Measurements from ENCODE around the gene HNF1A.

Gene HNF1A

GRCh38 chr12:120989687-120990086, 11.3 kb downstream of the HNF1A start:
- no peak for FAIRE-seq

GRCh38 chr12:120990487-120991055, 12.2 kb downstream of the HNF1A start:
- no peak for FAIRE-seq

DNA sequence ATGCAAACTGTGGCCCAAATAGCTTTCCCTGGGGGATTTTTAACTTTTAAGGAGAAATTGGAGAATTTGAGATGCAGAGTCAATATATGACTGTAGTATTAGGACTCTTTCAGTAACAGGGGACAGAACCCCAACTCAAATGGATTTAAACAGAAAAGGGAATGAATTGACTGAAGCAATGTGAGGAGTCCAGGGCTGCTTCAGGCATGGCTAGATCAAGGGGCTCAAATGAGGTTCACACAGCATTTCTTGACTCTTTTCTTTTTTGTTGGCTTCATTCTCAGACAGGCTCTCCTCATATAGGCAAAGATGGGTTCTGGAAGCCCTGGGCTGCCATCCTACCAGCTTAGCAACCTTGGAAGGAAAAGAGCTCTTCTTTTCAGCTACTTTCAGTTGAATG, 13.6 kb downstream of the HNF1A start:
- FAIRE-seq, result no peak

GRCh38 chr12:120992989-120993388, 14.6 kb downstream of the HNF1A start:
- no peak for FAIRE-seq

GRCh38 chr12:120993496-120993895, 15.2 kb downstream of the HNF1A start:
- no peak for FAIRE-seq

DNA sequence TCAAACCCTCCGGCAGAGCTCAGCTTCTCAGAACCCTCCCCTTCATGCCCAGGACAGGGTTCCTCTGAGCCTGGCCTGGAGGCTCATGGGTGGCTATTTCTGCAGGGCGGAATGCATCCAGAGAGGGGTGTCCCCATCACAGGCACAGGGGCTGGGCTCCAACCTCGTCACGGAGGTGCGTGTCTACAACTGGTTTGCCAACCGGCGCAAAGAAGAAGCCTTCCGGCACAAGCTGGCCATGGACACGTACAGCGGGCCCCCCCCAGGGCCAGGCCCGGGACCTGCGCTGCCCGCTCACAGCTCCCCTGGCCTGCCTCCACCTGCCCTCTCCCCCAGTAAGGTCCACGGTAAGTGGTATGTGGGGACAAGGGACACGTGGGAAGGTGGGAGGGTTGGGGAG, 15.7 kb downstream of the HNF1A start:
- no peak for FAIRE-seq

- no peak for FAIRE-seq
Measured at GRCh38 chr12:120994589-120995337, 16.4 kb downstream of the HNF1A start.

- FAIRE-seq, result no peak
Measured at GRCh38 chr12:120996133-120996746, 17.9 kb downstream of the HNF1A start.

DNA sequence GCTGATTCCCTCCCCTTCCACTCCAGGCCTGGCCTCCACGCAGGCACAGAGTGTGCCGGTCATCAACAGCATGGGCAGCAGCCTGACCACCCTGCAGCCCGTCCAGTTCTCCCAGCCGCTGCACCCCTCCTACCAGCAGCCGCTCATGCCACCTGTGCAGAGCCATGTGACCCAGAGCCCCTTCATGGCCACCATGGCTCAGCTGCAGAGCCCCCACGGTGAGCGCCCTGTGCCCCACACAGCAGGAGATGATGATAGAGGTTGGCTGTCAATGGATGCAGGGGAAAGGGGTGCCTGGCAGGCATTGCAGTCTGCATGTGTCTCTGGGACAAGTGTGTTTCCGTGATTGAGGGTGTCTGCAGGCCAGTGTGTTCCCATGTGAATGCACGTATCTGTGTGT, 19.1 kb downstream of the HNF1A start:
- FAIRE-seq, result no peak

DNA sequence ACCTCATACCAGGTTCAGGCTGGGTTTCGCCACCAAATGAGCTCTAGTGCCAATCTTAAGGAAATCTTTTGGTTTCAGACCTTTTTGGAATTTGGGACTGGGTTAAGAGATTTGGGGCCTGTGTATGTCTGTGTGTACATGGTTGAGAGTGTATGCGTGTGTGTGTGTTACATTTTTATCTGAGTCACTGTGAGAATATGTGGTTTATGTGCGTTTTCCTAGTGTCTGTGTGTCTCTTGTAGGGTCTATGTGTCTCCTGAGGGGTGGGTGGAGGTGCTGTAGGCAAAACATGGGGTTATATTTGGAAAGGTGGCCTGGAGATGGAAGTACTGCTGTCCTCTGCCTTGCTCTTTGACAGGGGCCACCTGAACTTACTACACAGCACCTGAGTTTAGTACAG, 20.1 kb downstream of the HNF1A start:
- FAIRE-seq, result no peak

DNA sequence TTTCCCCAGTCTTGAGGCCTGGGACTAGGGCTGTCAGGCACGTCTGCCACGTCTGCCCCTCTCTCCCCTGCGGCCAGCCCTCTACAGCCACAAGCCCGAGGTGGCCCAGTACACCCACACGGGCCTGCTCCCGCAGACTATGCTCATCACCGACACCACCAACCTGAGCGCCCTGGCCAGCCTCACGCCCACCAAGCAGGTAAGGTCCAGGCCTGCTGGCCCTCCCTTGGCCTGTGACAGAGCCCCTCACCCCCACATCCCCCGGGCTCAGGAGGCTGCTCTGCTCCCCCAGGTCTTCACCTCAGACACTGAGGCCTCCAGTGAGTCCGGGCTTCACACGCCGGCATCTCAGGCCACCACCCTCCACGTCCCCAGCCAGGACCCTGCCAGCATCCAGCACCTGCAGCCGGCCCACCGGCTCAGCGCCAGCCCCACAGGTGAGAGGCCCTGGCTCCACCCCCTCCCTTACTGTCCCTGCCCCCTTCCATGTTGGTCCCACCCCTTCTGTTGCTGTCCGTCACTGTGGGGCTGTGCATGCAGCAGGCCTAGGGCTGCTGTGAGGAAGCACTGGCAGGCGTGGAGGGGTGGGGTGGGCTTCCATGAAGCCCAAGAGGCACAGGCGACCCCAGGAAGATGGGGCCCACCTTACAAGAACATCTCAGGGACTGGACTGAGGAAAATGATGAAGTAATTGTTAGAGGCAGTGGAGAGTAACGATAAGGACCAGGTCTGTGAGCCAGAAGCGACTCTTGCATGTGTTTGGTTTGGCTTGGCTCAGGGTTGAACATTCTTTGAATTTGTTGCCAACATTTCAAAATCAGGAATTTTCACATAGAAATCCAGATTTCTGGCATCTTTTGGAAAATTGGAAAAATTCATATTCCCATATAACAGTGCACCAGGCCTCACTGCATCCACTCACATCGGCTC, 21.1 kb downstream of the HNF1A start:
- FAIRE-seq, result no peak

DNA sequence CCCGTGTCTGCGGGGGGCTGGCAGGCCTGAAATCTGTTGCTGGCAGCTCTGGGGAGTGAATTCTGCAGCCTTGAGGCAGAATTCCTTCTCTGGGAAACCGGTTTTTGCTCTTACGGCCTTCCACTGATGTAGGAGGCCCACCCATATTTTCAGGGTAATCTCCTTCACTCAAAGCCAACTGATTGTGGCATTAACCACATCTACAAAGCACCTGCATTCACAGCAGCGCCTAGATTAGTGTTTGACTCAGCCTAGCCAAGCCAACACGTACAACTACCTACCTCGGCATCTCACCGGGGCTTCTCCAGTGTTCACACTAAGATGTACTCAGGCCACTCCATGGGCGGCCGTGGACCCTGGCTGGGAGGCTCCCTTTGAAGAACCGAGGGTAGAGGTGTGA, 22.2 kb downstream of the HNF1A start:
- FAIRE-seq, result no peak

- no peak for FAIRE-seq
Measured at GRCh38 chr12:121001060-121001459, 22.7 kb downstream of the HNF1A start.

DNA sequence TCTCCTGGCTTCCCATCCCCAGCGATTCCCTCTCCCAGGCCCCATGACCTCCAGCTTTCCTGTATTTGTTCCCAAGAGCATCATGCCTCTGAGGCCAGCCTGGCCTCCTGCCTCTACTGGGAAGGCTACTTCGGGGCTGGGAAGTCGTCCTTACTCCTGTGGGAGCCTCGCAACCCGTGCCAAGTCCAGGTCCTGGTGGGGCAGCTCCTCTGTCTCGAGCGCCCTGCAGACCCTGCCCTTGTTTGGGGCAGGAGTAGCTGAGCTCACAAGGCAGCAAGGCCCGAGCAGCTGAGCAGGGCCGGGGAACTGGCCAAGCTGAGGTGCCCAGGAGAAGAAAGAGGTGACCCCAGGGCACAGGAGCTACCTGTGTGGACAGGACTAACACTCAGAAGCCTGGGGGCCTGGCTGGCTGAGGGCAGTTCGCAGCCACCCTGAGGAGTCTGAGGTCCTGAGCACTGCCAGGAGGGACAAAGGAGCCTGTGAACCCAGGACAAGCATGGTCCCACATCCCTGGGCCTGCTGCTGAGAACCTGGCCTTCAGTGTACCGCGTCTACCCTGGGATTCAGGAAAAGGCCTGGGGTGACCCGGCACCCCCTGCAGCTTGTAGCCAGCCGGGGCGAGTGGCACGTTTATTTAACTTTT, 23.6 kb downstream of the HNF1A start:
- FAIRE-seq, result no peak

DNA sequence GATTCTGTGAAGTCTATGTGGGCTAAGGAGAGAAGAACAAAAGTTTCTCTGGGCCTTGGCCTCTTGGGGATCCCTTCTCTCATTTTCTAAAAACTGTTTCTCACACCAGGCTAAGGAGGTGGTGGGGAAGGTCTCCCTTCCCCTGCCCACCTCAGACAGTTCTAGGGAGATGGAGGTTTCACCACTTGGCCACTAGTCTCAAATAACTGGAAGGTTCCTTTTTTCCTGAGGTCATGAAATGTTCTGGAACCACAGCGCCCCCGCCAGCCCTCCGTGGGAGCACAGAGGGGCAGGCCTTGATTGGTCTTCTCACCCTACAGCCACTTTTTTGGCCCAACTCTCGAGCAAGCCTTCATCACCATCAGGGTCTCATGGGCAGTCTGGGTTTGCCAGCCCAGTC, 25.3 kb downstream of the HNF1A start:
- no peak for FAIRE-seq

- FAIRE-seq, result no peak
Measured at GRCh38 chr12:121004253-121004815, 26.0 kb downstream of the HNF1A start.

DNA sequence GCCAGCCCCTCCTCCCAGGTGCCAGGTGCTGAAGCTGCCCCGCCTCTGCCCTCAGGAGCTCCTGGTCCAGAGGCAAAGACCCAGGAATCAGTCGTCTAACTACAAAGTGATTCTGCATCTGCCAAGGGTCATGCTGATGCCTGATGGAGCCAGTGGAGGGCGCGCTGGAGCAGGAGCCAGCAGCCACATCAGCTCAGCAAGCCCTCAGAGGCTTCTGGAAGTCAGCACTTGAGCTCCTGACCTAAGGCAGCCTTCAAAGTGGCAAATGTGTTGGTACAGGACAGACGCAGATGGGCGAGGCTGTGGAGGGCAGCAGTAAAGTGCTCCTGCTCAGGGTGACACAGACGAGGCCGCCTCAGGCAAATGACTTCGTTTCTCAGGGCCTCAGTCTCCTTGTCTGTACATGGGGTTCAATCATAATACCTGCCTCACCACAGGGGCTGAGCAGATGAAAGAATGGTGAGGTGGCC, 27.0 kb downstream of the HNF1A start:
- FAIRE-seq, result no peak

- FAIRE-seq, result no peak
Measured at GRCh38 chr12:121008347-121009098, 30.2 kb downstream of the HNF1A start.

DNA sequence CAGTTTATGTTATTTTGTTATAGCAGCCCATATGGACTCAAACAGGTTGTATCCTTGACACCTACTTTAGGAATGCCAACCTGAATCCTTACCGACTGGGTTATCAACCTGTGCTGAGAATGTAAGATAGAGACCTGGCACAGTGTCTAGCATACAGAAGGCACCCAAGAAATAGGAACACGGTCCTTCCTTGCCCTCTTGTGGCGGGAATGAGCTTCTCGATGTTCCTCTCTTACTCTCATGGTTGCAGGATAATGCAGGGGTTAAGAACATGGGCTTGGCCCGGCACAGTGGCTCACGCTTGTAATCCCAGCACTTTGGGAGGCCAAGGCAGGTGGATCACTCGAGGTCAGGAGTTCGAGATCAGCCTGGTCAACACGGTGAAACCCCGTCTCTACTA, 31.4 kb downstream of the HNF1A start:
- FAIRE-seq, result no peak

DNA sequence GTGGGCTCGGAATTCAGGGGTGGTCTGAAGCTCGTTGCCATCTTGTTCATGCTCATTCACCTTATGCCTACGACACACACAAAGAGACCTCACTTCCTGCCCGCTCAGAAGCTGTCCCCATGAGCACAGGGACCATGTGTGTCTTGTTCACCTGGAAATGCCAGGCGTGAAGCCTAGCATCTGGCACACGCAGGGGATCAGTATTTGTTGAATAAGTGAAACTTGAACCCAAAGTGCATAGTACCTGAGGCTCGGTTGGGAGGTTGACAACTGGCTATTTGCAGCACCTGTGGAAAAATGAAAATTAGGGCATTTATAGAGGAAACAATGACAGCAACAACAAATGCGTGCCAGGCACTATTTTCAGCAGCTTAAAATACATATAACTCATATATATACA, 32.5 kb downstream of the HNF1A start:
- no peak for FAIRE-seq

DNA sequence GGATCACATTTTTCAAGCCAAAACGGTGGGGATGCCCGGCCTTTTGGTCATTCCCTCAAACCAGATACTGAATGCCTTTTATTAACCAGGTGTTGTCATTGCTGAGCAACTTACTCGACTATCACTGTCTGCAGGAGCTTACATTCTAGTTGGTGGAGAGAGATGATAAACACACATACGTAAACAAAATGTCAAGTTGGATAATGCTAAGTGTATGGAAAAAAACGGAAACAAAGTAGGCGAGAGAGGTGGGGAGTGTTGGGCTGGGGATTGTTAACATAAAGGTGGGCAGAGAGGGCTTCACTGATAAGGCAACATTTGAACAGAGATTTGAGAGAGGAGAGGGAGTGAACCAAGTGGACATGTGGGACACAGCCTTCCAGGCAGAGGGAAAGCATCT, 33.5 kb downstream of the HNF1A start:
- no peak for FAIRE-seq

DNA sequence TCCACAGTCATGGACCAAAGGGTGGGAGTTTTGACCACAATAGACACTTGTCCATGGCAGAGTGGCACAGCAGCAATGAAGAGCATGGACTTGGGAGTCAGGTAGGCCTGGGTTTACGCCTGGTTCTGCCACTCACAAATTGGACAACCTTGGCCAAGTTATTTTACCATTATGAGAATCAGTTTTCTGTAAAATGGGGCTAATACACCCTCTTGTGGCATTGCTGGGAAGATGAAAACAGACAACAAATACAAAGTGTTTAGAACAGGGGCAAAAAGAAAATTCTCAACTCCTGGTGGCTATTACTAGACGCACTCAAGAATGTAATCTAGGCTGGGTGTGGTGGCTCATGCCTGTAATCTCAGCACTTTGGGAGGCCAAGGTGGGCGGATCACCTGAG, 35.4 kb downstream of the HNF1A start:
- no peak for FAIRE-seq
